ENCODE data around the gene MAT2B.

GRCh38 chr5:163544836-163545235, 39.4 kb downstream of the MAT2B start:
- TF ChIP-seq, protein P1, sequence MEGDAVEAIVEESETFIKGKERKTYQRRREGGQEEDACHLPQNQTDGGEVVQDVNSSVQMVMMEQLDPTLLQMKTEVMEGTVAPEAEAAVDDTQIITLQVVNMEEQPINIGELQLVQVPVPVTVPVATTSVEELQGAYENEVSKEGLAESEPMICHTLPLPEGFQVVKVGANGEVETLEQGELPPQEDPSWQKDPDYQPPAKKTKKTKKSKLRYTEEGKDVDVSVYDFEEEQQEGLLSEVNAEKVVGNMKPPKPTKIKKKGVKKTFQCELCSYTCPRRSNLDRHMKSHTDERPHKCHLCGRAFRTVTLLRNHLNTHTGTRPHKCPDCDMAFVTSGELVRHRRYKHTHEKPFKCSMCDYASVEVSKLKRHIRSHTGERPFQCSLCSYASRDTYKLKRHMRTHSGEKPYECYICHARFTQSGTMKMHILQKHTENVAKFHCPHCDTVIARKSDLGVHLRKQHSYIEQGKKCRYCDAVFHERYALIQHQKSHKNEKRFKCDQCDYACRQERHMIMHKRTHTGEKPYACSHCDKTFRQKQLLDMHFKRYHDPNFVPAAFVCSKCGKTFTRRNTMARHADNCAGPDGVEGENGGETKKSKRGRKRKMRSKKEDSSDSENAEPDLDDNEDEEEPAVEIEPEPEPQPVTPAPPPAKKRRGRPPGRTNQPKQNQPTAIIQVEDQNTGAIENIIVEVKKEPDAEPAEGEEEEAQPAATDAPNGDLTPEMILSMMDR (IDR thresholded peaks at IDR 0.05) = no peak
- TF ChIP-seq POLR2A (IDR thresholded peaks at IDR 0.05) = no peak
